ENCODE data around the gene AFAP1.

Gene AFAP1

DNA sequence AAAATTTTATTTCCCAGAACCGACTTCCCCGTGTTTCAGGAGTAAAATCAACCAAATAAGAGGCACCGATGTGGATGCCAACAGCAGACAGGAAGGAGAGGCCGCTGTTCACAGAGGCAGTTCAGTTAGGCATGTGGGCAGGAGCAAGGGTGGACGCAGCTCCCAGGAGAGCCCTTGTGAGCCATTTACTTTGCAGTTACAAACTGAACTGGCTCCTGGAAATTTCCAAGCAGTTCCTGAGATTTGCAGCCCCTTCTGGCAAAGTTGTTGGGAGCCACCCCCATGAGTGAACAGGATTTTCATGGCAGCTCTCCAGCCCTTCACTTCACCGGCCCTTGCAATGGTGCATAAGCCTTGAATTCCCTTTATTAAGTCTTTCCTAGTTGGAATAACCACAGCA is 189.1 kb downstream of the AFAP1 start:
- DNase-seq, result no peak

DNA sequence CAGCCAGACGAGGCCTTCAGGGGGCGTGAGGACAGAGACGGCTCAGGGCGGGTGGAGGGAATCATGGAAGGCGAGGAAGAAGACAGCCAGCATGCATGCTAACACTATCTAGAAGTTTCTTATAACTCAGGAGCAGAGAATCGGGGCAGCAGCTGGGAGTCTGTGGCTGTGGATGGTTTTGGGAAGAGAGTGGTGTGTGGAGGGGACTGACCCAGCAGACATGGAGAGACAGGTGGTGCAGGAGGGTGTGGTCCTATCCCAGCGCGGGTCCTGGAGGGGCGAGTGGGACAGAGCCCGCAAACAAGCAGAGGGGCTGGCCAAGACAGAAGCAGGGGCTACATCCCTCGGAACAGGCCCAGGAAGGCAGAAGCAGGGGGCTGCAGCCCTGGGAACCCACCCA is 192.1 kb downstream of the AFAP1 start:
- no peak for DNase-seq

DNA sequence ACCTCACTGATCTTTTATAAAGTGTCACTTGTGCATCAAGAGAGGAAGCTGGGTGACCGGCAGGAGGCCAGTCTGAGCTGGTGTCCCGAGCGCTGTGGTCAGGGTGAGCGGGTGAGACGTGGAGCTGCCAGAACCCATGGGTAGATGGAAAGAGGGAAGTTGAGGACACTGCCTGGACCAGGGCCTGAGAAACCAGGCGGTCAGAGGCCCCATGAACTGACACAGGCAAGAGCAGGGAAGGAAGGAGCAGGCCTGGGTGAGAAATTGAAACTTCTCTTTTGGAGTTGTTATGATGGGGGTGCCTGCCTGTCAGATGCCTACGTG is 192.6 kb downstream of the AFAP1 start:
- no peak for DNase-seq

DNA sequence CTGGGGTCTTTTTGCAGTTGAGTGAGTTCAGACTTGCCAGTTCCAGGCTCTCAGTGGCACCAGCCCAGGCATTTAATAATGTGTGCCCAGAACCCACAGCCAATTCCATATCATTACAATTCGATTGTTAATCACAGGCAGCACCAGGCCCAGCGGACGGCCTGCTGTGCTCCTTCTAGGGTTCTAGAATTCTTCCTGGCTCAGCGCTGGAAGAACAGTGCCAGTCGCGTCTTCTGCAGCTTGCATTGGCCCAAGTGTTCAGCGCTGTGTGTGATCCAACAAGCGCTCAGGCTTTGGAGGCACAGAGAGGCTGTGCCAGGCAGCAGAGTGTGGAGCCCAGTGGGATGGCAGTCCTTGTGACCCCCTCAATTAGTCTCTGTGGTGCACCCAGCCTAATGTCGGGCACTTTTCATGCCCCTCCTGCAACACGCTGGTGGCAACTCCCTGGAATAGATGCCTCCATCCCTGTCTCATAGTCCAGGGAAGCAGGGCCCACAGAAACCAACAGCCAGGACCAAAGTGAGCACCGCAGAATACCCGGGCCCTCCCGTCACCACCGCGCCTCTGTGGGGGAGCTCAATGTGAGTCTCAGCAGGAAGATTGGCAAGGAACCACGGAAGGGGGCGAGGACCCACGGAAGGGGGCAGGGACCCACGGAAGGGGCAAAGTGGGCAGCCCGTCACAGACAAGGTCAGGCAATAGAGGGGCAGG is 193.2 kb downstream of the AFAP1 start:
- no peak for DNase-seq

DNA sequence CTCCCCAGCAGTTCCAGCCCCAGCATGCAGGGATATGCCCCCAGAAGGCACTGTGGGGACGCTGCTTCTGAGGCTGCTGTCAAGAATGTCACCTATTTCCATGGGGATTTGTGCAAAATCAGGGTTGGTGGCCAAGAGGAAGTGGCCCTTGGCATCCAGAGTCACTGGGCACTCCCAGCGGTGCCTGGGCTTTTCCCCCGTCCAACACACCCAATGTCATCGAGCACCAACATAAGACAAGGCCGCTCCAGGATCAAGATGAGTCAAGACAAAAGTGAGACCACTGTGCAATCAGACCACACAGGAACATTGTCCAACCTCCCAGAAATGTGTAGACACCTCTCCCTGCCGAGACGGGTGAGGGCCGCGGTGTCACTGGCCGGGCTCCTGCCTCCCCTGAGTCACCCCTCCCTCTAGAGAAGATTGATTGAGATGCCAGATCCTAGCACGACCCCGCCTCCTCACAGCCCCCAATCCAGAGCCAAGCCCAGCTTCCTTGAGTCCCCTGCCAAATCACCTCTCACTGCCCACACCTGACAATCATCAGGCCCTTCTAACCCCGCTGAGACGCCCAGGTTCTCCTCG is 194.3 kb downstream of the AFAP1 start:
- no peak for DNase-seq

DNA sequence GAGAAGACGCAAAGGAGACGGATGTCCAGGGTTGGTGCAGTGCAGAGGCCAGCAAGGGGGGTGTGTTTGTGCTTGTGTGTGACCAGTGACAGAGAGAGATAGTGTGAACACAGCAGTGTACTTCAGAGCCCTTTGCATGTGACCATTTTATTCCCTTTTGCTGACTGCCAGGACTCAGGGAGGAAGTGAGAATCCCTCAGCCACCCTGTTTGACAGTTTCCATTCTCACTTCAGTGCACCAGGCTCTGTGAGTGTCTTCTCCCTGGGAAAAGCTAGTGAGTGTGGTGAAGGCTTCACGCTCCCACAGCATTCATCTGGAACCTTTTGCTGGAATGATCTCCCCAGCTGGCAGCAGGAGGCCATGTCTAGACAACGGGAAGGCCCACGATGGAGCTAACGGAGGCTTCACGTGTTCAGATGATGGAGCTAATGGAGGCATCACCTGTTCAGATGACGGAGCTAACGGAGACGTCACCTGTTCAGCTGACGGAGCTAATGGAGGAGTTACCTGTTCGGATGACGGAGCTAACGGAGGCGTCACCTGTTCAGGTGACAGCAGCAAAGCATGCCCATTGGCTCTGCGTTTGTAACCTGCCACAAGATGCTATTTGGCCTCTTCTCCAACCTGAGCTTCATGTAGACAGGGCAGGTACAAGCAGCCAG is 195.4 kb downstream of the AFAP1 start:
- DNase-seq, result no peak

DNA sequence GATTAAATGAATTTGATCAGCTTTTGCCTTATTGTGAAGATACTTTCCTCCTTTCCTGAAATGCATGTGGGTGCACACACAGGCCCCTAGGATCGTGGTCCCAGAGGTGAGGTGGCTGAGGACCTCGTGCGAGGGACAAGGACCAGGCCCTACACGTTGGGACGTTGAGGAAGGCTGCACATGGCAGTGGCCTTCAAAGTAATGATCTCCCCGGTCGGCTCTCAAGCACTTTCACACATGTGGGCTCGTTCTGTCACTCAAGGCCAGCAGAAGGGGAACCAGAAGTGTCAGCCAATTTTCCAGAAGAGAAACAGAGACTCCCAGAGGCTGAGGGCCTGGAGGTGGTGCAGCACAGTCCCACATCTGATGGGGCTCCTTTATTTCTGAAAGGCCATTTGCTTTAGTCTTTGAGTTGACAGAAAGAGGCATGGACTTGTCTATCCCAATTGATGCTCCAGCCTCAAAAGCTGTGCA is 196.8 kb downstream of the AFAP1 start:
- no peak for DNase-seq

DNA sequence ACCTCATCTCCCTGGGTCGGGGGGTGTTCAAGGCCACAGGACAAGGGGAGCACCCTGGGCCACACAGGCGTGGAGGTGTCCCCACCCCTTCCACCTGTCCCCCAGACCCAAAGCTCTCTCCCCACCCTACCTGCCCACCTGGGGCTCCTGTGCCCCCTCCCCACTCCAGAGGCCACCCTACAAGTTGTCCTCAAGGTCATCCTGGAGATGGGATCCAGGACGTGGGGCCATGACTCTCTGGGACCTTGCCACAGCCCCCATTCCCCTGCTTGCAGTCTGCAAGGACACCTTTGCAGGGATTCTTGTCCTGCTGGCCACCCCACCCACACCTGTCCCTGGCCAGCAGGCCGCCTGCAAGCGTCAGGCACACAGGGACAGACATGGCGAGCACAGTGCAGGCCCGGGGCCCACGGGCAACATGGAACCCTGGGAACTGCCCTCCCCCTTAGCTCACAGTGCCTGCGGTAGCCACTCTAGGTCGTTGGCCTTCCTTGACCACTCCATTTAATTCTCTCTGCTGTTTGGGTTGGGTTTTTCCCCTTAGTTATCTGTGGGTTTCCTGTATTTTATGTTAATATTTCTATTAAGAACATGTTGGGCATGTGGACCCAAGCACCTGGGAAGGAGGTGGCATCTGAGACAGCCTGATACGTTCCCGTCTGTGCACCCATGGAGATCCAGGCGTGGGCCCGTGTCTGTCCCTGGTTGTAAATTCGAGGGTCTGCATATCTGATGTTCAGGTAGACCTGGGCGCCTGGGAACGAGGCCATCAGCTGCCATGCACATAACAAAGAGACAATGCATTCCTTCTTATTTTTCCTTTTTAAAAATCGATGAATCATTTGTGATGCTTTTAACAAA is 197.5 kb downstream of the AFAP1 start:
- no peak for DNase-seq

DNA sequence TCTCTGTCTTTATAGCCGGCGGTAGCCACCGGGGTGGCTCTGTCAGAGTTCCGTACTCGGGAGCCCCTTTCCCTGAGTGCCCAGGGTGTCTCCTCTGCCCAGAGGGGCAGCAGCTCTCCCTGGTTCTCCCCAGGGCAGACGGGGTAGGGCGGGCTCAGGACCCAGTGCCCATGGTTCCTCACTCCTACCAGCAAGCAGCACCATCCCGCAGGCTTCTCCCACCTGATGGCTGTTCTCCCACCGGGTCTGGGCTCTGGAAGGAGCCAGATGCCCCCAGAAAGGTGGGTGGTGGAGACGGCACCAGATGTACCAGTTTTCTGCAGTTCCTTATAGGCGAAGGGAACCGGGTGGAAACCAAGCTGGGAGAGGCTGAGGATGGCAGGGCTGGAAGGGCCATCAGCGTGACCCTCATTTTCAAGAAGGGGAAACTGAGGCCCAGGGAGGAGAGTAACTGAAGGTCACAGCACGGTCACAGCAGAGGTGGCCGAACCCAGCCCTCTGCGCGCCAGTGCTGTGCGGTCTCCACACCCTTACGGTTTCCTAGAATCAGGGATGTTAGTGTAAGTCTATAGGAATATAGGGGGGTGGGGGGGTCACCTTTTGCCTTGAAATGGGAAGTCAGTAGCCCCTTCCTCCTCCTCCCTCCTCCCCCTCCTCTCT is 198.7 kb downstream of the AFAP1 start:
- DNase-seq, result no peak

DNA sequence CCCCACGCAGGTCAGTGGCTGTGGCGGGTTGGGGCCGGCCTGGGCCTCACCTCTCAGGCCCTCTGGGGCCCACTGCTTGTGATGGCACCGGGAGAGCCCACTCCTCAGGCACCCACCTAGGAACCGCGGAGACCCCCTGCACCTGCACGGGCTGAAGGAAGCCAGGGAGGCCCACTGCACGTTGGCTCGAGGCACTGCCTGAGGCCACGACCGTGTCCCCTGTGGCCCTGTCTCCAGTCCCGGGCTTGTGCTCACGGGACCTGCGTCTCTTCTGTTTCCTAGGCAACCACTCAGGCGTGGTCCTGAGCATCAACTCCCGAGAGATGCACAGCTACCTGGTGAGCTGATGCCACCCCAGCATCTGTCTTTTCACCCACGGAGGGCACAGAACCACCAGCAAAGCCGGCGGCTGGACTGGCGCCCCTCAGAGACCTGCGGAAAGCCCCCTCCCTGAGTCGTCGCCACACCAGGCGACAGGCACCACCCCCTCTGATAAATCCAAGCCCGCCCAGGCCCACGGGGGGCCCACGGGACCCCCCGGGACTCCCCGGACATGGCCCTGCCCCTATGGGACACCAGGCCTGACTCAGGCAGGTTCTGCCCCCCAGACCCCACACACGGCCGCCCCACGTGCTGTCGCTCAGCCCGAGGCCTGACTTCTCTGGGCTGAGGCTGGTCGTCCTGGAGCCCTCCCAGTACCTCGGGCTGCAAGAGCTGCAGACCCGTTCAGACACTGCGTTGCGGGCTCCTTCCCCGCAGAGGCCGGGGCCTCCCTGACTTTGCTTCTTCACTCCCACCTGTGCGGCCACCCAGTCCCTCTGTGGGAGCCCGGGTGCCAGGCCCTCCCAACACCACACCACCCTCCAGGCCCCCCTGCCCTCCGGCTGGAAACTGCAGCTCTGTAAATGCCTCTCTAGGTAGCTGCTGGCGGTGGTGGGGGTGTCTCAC is 199.5 kb downstream of the AFAP1 start:
- no peak for DNase-seq

DNA sequence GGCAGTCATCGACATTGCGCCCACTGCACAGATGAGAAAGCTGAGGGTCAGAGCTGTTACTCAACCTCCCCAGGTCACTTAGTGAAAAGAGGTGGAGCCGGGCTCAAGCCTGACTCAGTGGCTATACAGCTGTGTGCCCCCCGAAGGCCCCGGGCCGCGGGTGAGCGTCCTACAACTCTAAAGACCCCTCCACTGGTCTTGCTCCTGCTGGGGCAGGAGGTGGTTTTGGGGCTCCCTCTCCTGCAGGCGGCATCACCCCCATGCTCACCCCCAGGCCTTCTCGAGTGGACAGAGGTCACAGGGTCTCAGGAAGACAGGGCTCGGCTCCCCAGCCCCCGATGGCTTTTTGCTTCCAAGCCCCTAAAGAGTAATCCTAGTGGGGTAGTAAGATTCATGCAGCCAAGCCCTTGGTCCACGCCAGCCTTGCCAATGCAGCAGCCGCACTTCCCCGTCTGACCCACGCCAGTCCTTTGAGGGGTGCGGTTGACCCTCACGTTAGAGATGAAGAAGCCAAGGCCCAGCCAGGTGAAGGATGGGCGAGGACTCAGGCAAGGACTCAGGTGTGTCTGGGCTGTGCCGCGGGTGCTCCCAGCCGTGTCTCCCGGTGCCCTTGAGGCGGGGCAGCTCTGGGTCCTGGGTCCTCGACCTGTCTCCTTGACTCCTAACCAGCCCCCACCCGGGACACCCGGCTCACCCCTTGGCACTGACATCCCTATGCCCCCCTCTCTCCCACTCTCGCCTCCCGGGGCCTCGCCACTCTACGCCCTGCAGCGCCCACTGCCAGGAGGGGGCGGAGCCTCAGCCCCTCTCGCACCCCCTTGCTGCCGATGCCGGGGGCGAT is 200.4 kb downstream of the AFAP1 start:
- DNase-seq, result no peak

DNA sequence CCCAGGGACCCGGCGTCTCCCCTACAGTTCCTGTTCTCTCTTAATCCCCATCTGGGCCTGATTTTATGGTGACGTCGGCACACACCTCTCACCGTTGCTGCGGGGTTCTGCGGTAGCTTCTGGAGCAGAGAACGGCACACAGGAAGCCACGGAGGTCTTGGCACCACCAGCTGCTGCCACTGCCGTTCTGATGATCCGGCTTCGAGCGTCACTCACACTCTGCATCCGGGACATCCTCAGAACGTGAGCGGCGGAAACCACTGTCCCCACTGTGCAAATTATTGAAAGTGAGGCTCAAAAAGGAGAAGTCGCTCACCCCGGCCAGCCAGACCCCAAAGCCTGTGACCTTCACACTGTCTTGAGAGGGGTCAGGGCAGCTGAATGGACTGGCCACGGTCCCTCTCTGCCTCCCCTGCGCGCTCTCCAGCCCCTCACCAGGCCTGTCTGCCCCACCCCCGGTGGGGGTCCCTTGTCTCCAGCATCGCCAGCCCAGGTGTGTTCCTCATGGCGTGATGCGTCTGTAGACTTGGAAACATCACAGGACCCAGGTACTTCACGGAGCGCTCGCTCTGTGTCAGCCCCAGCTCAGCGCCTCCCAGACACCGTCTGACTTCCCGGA is 201.1 kb downstream of the AFAP1 start:
- no peak for DNase-seq

DNA sequence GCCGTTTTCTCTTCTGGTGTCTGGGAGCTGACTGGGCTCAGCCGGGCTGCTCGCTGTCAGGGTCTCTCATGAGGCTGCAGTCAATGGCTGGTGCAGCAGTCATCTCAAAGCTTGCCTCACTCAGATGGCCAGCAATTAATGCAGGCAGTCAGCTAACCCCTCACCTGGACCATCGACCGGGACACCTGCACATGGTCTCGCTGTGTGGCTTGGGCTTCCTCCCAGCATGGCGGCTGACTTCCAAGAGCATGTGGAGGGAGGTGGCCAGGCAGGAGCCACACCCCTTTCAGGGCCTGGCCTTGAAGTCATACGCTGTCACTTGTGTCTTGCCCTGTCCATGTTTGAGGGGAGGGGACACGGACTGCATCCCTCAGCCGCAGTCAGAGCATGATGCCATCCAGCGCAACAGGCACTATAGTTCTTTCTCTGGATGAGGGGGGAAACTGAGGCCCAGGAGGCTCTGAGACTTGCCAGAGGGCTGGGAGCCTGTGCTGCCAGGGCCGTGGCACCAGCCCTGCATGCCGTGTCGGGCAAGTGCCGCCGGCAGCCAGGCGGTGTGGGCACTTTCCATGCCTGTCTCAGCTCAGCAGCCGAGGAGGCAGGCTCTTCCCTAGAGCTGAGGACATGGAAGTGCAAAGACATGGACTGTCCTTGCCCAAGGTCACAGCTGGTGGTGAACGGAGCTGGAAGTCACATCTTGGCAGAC is 201.8 kb downstream of the AFAP1 start:
- DNase-seq, result no peak

DNA sequence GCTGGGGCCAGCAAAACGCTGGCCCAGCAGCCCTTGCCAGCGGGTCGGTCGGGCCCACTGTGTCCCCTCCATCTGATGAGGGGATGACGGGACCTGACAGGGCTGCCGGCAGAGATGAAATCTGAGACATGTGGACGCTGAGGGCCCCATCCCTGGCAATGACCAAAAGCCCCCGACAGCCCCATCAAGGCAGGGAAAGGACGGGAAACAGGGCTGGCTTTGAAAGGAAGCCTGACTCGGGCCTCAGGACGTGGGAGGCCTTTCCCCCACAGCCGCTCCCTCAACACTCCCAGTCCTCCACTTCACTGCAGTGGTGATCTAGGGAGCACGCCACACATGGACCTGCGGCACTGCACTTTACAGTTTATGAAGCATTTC is 202.4 kb downstream of the AFAP1 start:
- no peak for DNase-seq

DNA sequence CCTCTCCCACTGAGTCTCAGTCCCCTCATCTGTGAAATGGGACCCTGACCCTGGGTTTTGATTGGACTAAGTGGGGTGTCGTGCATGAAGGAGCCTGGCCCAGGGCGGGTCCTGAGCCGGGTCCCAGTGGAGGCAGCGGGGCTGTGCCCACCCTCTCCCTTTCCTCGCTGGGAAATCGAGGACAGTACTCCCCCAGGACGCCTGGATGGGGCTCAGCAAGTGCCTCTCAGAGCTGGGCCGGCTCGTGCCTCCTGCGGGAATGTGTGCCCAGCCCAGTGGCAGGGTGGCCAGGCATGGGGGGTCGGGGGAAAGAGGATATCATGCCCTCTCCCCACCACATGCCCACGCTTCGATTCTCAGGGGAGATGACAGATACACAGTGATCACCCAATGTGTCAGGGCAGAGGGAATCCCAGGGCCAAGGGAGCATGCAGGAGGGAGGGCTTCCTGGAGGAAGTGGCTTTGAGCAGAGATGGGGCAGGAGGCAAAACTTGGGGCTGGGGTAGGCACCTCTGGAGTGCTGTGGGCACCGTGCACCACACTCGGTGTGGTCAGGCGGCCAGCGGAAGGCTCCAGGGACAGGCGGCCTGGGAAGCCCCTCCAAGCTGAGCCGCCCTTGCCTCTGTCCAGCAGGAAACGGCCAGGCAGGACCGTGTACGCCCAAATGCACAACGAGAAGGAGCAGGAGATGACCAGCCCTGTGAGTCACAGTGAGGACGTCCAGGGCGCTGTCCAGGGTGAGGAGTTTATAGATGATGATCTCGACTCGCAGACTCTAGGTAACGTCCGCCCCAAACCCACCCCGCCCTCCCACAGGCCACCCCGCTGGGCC is 203.0 kb downstream of the AFAP1 start:
- DNase-seq, result no peak

DNA sequence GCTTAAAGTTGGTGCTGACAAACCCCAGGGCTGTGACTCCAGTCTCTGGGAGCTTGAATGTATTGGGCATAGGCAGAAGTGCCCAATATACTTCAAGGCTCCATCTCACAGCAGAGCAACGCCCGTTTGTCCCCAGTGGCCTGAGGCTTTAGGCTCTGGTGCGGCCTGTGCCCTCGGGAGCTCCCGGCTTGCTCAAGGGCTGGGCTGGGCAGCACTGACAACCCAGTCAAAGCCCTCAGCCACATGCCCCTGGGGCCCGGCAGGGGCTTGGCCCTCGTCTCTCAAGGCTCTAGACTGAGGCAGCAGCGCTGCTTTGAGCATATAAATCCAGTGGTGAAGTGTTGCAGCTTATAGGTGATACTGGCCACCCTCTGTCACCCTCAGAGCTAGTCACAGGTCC is 203.7 kb downstream of the AFAP1 start:
- no peak for DNase-seq

DNA sequence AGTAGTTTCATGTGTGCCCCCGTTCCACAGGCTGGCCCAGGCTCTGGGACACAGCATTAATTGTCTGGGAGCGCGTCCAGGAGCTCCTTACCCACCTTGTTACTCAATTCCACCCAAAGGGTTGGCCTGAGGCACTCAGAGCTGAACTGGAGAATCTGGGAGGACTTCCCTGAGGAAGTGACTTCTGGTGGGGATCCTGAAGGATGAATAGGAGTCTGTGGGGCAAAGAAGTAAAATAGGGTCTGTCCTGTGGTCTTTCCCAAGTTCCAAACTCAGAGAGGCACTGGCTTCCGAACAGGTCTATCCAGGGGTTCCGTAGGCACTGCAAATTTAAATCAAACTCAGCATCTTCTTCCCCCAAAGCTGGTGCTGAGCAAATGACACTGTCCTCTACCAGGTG is 204.3 kb downstream of the AFAP1 start:
- no peak for DNase-seq

DNA sequence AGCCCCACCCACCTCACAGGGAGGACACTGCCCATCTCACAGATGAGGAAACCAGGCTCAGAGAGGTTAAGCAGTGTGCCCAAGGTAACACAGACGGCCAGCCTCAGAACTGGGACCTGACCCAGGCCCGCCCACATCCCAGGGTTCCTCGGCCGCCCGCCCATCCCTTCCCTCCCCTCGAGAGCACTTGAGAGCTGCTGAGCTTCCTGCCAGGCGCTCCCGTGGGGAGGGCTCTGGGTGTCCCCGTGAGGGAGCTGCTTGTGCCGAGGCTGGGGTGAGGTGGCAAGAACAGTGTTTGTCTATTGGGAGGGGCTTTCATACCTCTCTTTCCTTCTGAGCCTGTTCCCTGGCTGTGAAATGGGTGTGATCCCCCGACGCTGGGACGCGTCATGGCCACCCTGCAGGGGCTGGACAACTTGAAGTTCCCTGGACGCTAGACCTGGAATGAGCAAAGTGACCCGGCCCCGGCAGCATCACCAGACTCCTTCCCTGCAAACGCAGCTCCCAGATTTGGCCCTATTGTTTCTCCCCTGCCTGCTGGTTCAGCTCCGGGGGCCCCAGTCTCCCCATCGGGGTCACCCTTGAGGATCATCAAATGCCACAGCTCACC is 204.9 kb downstream of the AFAP1 start:
- DNase-seq, result no peak

All from fibroblast of skin of abdomen (primary cell).